Measurements from ENCODE around the gene LCE2B. TPM values are rescaled to one million over a fixed set of nuclear protein-coding genes. Genes with fewer than 3 reads are reported as not detected.

Gene LCE2B
- total RNA-seq, 1 experiment from 2014 or later: not detected

GRCh38 chr1:152643945-152644344, 42.0 kb upstream of the LCE2B start:
- Histone ChIP-seq H3K4me2 (ENCODE audit: insufficient read depth, insufficient read length, low read length) (no peak overlapping the region), H3K27ac (ENCODE audit: insufficient read length, low read depth, low read length) (no peak overlapping the region), H3K14ac (ENCODE audit: insufficient read depth, low read length) (no peak overlapping the region), H3K9me3 (ENCODE audit: control insufficient read depth, low read depth, low read length) (peaks cover 92% of the 10 kb centered on the region), H4K8ac (replicated peaks; ENCODE audit: insufficient read length, low read depth, low read length) (no peak overlapping the region), H3K56ac (ENCODE audit: insufficient read length, low read depth, low read length) (no peak overlapping the region), H2BK120ac (ENCODE audit: low read depth, low read length, poor library complexity, severe bottlenecking) (no peak overlapping the region), H3K4me1 (ENCODE audit: insufficient read depth, low read length) (no peaks in the 10 kb centered on the region), H2BK20ac (ENCODE audit: low read depth, low read length, poor library complexity, severe bottlenecking) (no peak overlapping the region), H4K20me1 (ENCODE audit: control insufficient read depth, insufficient read depth, insufficient read length) (no peaks in the 10 kb centered on the region), H4K91ac (ENCODE audit: insufficient read length, low read depth, low read length) (no peak overlapping the region), H3K9ac (ENCODE audit: extremely low read depth, insufficient read length, low read length) (no peak overlapping the region), H3K79me2 (ENCODE audit: insufficient read depth, low read length) (no peaks in the 10 kb centered on the region), H3K18ac (ENCODE audit: insufficient read length, low read depth, low read length) (no peak overlapping the region), H2BK5ac (ENCODE audit: insufficient read length, low read length) (no peak overlapping the region), H3K23ac (ENCODE audit: insufficient read length, low read depth, low read length) (no peak overlapping the region), H2AFZ (ENCODE audit: low read length) (no peak overlapping the region), H3K79me1 (ENCODE audit: insufficient read depth, low read depth, low read length, poor library complexity, severe bottlenecking) (no peaks in the 10 kb centered on the region), H3K27me3 (ENCODE audit: insufficient read depth, low read length) (no peaks in the 10 kb centered on the region), H2AK5ac (ENCODE audit: insufficient read length, low read length) (no peak overlapping the region), H4K5ac (ENCODE audit: insufficient read length, low read depth, low read length) (no peak overlapping the region), H3K4ac (ENCODE audit: low read depth, low read length) (no peak overlapping the region), H2BK12ac (ENCODE audit: insufficient read length, low read depth, low read length) (no peak overlapping the region), H3K23me2 (ENCODE audit: insufficient read length, low read depth, low read length, poor library complexity, severe bottlenecking) (no peaks in the 10 kb centered on the region), H2BK15ac (ENCODE audit: low read depth, low read length) (no peak overlapping the region), H3T11ph (ENCODE audit: low read length) (no peak overlapping the region)
- no peak overlapping the region for H3K27ac Mint-ChIP-seq
- WGBS (ENCODE audit: extremely low coverage, insufficient read length, low lambda C conversion rate): no CpG with 5 or more reads among the region's 3 CpGs
- TF ChIP-seq, protein P1, sequence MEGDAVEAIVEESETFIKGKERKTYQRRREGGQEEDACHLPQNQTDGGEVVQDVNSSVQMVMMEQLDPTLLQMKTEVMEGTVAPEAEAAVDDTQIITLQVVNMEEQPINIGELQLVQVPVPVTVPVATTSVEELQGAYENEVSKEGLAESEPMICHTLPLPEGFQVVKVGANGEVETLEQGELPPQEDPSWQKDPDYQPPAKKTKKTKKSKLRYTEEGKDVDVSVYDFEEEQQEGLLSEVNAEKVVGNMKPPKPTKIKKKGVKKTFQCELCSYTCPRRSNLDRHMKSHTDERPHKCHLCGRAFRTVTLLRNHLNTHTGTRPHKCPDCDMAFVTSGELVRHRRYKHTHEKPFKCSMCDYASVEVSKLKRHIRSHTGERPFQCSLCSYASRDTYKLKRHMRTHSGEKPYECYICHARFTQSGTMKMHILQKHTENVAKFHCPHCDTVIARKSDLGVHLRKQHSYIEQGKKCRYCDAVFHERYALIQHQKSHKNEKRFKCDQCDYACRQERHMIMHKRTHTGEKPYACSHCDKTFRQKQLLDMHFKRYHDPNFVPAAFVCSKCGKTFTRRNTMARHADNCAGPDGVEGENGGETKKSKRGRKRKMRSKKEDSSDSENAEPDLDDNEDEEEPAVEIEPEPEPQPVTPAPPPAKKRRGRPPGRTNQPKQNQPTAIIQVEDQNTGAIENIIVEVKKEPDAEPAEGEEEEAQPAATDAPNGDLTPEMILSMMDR (conservative IDR thresholded peaks at IDR 0.05): no peak
- no peak overlapping the region for H3K4me3 Mint-ChIP-seq
- peaks cover 0 to 26% (median 11%) of the 10 kb centered on the region in 3 experiments; a peak in 5 of 7 replicates for H3K36me3 Mint-ChIP-seq (ENCODE audit: insufficient read depth in 1 of 3, low read depth in 3 of 3)
- H3K9me3 Mint-ChIP-seq: peaks cover 92 to 94% of the 10 kb centered on the region in 2 experiments
- no peaks in the 10 kb centered on the region for H3K4me1 Mint-ChIP-seq
- H3K27me3 Mint-ChIP-seq (ENCODE audit: low read depth): no peaks in the 10 kb centered on the region; the same call in 1 of the 2 replicates
- DNase-seq: no peak

Data from H9 (cell line).